Measurements from ENCODE around the gene PCCA.

DNA sequence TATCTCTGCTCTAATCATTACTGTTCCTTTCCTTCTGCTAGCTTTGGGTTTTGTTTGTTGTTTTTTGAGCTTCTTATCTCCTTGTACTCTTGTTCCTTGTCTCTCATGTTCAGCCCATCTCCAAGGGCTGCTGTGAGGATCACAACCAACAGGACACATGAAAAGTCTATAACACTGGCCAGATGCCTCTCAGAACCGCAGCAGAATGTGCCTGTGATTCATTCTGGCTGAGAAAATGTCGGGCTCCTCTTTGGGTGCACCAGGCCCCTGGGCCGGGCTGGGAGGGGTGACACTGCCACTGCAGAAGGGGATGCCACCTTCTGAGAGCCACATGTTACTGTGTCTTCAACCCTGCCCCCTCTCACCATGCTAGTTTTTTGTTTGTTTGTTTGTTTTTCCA is 451.7 kb downstream of the PCCA start:
- TF ChIP-seq, protein P1, sequence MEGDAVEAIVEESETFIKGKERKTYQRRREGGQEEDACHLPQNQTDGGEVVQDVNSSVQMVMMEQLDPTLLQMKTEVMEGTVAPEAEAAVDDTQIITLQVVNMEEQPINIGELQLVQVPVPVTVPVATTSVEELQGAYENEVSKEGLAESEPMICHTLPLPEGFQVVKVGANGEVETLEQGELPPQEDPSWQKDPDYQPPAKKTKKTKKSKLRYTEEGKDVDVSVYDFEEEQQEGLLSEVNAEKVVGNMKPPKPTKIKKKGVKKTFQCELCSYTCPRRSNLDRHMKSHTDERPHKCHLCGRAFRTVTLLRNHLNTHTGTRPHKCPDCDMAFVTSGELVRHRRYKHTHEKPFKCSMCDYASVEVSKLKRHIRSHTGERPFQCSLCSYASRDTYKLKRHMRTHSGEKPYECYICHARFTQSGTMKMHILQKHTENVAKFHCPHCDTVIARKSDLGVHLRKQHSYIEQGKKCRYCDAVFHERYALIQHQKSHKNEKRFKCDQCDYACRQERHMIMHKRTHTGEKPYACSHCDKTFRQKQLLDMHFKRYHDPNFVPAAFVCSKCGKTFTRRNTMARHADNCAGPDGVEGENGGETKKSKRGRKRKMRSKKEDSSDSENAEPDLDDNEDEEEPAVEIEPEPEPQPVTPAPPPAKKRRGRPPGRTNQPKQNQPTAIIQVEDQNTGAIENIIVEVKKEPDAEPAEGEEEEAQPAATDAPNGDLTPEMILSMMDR (IDR thresholded peaks at IDR 0.05; ENCODE audit: low read length) = no peak
- TF ChIP-seq EZH2 (IDR thresholded peaks at IDR 0.05; ENCODE audit: borderline replicate concordance, low read length) = no peak

Measured in OCI-LY1 (cell line).